ENCODE results near the gene HMHB1.

DNA sequence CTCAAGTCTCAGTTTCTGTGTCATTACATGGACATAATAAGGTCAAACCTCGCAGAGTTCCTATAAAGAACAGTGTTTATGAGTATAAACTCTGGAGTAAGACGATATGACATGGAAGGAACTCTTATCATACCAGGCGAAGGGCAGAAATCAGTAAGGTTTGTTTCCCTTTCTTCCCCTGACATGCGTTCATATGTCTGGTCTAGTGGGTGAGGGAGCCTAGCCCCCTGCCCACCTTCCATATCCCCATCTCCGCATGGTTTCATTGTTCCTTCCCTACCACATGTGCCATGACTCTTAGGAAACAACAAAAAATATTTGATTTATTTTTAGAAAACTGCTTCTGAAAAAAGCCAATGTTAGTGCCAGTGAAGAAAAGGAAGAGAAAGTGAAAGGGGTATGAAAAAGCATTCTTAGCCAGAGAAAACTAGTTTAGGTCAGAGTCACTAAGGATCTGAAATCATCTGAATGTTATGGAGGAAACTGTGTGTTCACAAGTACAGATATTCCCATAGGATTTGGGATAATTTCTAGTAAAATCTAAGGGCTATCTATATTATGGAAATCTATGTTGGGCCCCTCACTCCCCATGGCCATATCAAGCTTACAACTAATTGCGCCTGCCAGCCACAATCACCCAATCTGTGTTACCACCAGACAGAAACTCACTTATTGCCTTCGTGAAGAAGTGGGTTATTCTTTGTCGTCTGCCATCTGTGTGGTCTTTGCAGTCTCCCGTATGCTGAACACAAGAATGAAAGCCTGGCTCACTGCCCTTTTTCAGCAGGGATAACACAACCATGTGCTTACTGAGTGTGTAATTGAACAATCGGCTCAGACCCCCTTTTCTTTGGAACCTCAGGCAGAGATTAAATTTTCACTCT lies 19.9 kb upstream of the HMHB1 start:
- TF ChIP-seq, protein P1, sequence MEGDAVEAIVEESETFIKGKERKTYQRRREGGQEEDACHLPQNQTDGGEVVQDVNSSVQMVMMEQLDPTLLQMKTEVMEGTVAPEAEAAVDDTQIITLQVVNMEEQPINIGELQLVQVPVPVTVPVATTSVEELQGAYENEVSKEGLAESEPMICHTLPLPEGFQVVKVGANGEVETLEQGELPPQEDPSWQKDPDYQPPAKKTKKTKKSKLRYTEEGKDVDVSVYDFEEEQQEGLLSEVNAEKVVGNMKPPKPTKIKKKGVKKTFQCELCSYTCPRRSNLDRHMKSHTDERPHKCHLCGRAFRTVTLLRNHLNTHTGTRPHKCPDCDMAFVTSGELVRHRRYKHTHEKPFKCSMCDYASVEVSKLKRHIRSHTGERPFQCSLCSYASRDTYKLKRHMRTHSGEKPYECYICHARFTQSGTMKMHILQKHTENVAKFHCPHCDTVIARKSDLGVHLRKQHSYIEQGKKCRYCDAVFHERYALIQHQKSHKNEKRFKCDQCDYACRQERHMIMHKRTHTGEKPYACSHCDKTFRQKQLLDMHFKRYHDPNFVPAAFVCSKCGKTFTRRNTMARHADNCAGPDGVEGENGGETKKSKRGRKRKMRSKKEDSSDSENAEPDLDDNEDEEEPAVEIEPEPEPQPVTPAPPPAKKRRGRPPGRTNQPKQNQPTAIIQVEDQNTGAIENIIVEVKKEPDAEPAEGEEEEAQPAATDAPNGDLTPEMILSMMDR (IDR thresholded peaks at IDR 0.05; ENCODE audit: low read depth, low read length) = no peak
- TF ChIP-seq, protein P2, sequence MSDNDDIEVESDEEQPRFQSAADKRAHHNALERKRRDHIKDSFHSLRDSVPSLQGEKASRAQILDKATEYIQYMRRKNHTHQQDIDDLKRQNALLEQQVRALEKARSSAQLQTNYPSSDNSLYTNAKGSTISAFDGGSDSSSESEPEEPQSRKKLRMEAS (IDR thresholded peaks at IDR 0.05; ENCODE audit: low read depth, low read length) = no peak
- no peak for TF ChIP-seq POLR2A (IDR thresholded peaks at IDR 0.05; ENCODE audit: extremely low read depth, insufficient read length)
- no peak for TF ChIP-seq MYC (IDR thresholded peaks at IDR 0.05; ENCODE audit: low read depth, low read length)

Data from NB4 (cell line).